Keratinocyte (primary cell): Measurements from ENCODE around the gene MYB. TPM values are rescaled to one million over a fixed set of nuclear protein-coding genes. Genes with fewer than 3 reads are reported as not detected.

Experiments
- DNase-seq: peaks from one replicate; pipeline ENCODE4 v3.0.0-alpha.2; 2011; ENCODE audit warnings: low read depth, missing footprints, low spot score
- FAIRE-seq: peaks from 2 replicates; lab custom pipeline; 2011; peaks lifted over from hg19 to GRCh38; lab: Jason Lieb, UNC
- H2AFZ ChIP-seq: 2 replicates; pipeline ENCODE4 v1.6.0; 2012; ENCODE audit warnings: low read length, control low read depth, inconsistent platforms; ENCODE audit not compliant: control insufficient read depth
- H3K27ac ChIP-seq: 2 replicates; pipeline ENCODE4 v1.5.1; 2011; ENCODE audit warnings: low read length; ENCODE audit not compliant: control insufficient read depth, insufficient read depth
- H3K27me3 ChIP-seq: 3 replicates; pipeline ENCODE4 v1.6.0; 2011; ENCODE audit warnings: low read length; ENCODE audit not compliant: control insufficient read depth, insufficient read depth; ENCODE audit errors: extremely low read depth
- H3K36me3 ChIP-seq, 2 experiments: 2 replicates in 1 of 2; 3 replicates in 1 of 2; pipeline ENCODE4 v1.5.1; 2011; ENCODE audit warnings: low read length in 2 of 2, mild to moderate bottlenecking in 1 of 2; ENCODE audit not compliant: control insufficient read depth in 2 of 2, insufficient read depth in 2 of 2; ENCODE audit errors: extremely low read depth in 1 of 2
- H3K4me1 ChIP-seq: 3 replicates; pipeline ENCODE4 v1.5.1; 2011; ENCODE audit warnings: low read length; ENCODE audit not compliant: control insufficient read depth, insufficient read depth; ENCODE audit errors: extremely low read depth
- H3K4me2 ChIP-seq: 3 replicates; pipeline ENCODE4 v1.6.0; 2011; ENCODE audit warnings: low read depth, low read length; ENCODE audit not compliant: control insufficient read depth, insufficient read depth; ENCODE audit errors: extremely low read depth
- H3K4me3 ChIP-seq, 3 experiments: fragments of 200-600 bp in 1 of 3; sonication (generic) in 1 of 3; 2 replicates in 2 of 3; 3 replicates in 1 of 3; pipeline ENCODE4 v1.5.1; 2011 to 2016; ENCODE audit warnings: low read length in 3 of 3, mild to moderate bottlenecking in 3 of 3, control low read depth in 2 of 3, inconsistent platforms in 1 of 3, low read depth in 1 of 3, mixed read lengths in 1 of 3, mixed run types in 1 of 3, moderate library complexity in 1 of 3; ENCODE audit not compliant: control insufficient read depth in 2 of 3, insufficient read depth in 2 of 3; ENCODE audit errors: extremely low read depth in 1 of 3
- H3K79me2 ChIP-seq: 2 replicates; pipeline ENCODE4 v1.6.0; 2012; ENCODE audit warnings: low read length; ENCODE audit not compliant: control insufficient read depth, insufficient read depth
- H3K9ac ChIP-seq: 3 replicates; pipeline ENCODE4 v1.6.0; 2011; ENCODE audit warnings: low read length; ENCODE audit not compliant: control insufficient read depth, insufficient read depth; ENCODE audit errors: extremely low read depth
- H3K9me1 ChIP-seq: 3 replicates; pipeline ENCODE4 v1.6.0; 2011; ENCODE audit warnings: low read length; ENCODE audit not compliant: control insufficient read depth, insufficient read depth; ENCODE audit errors: extremely low read depth
- H3K9me3 ChIP-seq: 2 replicates; pipeline ENCODE4 v1.5.1; 2012; ENCODE audit warnings: low read depth, low read length; ENCODE audit not compliant: control insufficient read depth
- H4K20me1 ChIP-seq: 3 replicates; pipeline ENCODE4 v1.6.0; 2011; ENCODE audit warnings: low read length; ENCODE audit not compliant: control insufficient read depth, insufficient read depth; ENCODE audit errors: extremely low read depth
- CTCF ChIP-seq, 3 experiments: IDR thresholded peaks in 1 of 3; conservative IDR thresholded peaks in 1 of 3; optimal IDR thresholded peaks in 1 of 3; 2 replicates in 2 of 3; 3 replicates in 1 of 3; pipeline versions ENCODE3 to v1.5.1; 2011; ENCODE audit warnings: low read length in 3 of 3, mild to moderate bottlenecking in 3 of 3, moderate library complexity in 2 of 3, control low read depth in 1 of 3, inconsistent platforms in 1 of 3; ENCODE audit not compliant: insufficient read depth in 2 of 3; ENCODE audit errors: extremely low read depth in 1 of 3
- EZH2 ChIP-seq: IDR thresholded peaks from one replicate; pipeline ENCODE4 v1.6.1; 2012; ENCODE audit warnings: inconsistent platforms, mild to moderate bottlenecking, low read length, moderate library complexity
- dilution Hi-C: fragments of 300-500 bp; cut with MboI; formaldehyde crosslinking; loops from one replicate; pipeline ENCODE4 v1.7.0; 2020; ENCODE audit warnings: low sequenced_read_pairs; ENCODE audit not compliant: extremely low pct_ligation_motif_present
- polyA plus RNA-seq, 5 experiments: library from polyadenylated mRNA; depleted of rRNA in 3 of 5; stranded (reverse) in 3 of 5; stranded (forward) in 1 of 5; unstranded in 1 of 5; fragments of >200 nt; gene quantifications; 1 replicate in 1 of 5; 2 replicates in 3 of 5; 3 replicates in 1 of 5; pipeline versions ENCODE4 v1.2.1 to v1.2.3, GENCODE V29; 2011 to 2012; ENCODE audit warnings: missing spikeins in 2 of 5, low read depth in 1 of 5, low replicate concordance in 1 of 5

Gene MYB
- polyA plus RNA-seq, 1 donor (not counting 4 experiments of a cell fraction or from before 2014, with no cell fraction given) = 0.04 TPM

GRCh38 chr6:135166515-135166914 lies 14.6 kb upstream of the MYB start:
- FAIRE-seq (no peak), DNase-seq (no peak)
- H2AFZ ChIP-seq = no peak overlapping the region
- no peaks in the 10 kb centered on the region for H3K79me2 ChIP-seq
- TF ChIP-seq EZH2 (no peak), CTCF (optimal IDR thresholded peaks at IDR 0.05 in 1 of 3, IDR thresholded peaks at IDR 0.05 in 1 of 3, conservative IDR thresholded peaks at IDR 0.05 in 1 of 3; ENCODE audit: extremely low read depth in 1 of 3, insufficient read depth in 2 of 3, low read length in 3 of 3) (no peak)
- H3K9ac ChIP-seq = no peak overlapping the region
- no peak overlapping the region for H3K27ac ChIP-seq
- H3K4me3 ChIP-seq = no peak overlapping the region
- no peaks in the 10 kb centered on the region for H3K27me3 ChIP-seq
- dilution Hi-C loops = no loop called here
- no peaks in the 10 kb centered on the region for H4K20me1 ChIP-seq
- no peaks in the 10 kb centered on the region for H3K9me3 ChIP-seq
- H3K4me1 ChIP-seq = no peaks in the 10 kb centered on the region
- H3K36me3 ChIP-seq = no peaks in the 10 kb centered on the region
- no peaks in the 10 kb centered on the region for H3K9me1 ChIP-seq
- H3K4me2 ChIP-seq = no peak overlapping the region

DNA sequence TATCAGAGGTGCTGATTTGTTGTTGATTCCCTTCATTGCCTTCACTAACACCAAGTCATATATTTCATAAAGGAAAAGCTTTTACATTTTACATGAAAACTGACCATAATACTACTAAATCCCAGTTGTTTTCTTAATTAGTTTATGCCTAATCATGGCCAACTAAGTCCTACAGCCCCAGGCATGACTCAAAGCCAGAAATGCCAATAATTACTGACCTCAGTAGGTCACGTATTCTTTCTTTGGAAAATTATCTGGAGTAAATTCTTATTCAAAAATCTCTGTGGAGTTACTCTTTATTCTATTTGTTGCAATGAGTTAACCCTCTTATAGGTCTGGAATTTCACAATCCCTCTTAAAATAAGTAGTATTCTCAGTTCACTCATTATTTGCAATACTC lies 13.5 kb upstream of the MYB start:
- Histone ChIP-seq H3K36me3 (no peaks in the 10 kb centered on the region), H3K4me2 (no peak overlapping the region), H2AFZ (no peak overlapping the region), H3K27ac (no peak overlapping the region), H3K9ac (no peak overlapping the region), H3K4me3 (no peak overlapping the region), H4K20me1 (no peaks in the 10 kb centered on the region), H3K79me2 (no peaks in the 10 kb centered on the region), H3K9me1 (no peaks in the 10 kb centered on the region), H3K9me3 (no peaks in the 10 kb centered on the region), H3K4me1 (no peaks in the 10 kb centered on the region), H3K27me3 (no peaks in the 10 kb centered on the region)
- FAIRE-seq (no peak), DNase-seq (no peak)
- TF ChIP-seq EZH2 (no peak), CTCF (optimal IDR thresholded peaks at IDR 0.05 in 1 of 3, IDR thresholded peaks at IDR 0.05 in 1 of 3, conservative IDR thresholded peaks at IDR 0.05 in 1 of 3; ENCODE audit: extremely low read depth in 1 of 3, insufficient read depth in 2 of 3, low read length in 3 of 3) (no peak)
- dilution Hi-C loops = no loop called here
